PFSK-1 (cell line): Measurements from ENCODE around the gene RPL32.

Experiments used
- REST ChIP-seq, 2 experiments: IDR thresholded peaks; 2 replicates each; pipeline versions ENCODE4 v1.6.1 to v1.8.0; 2011 to 2012; ENCODE audit warnings: low read depth in 2 of 2, low read length in 2 of 2, control low read depth in 1 of 2, inconsistent platforms in 1 of 2, mild to moderate bottlenecking in 1 of 2, moderate library complexity in 1 of 2; ENCODE audit not compliant: insufficient read depth in 1 of 2
- SIN3A ChIP-seq: IDR thresholded peaks from 2 replicates; pipeline ENCODE4 v1.6.1; 2012; ENCODE audit warnings: mild to moderate bottlenecking, low read length, moderate library complexity, borderline replicate concordance; ENCODE audit not compliant: insufficient read depth

- TF ChIP-seq REST (IDR thresholded peaks at IDR 0.05; ENCODE audit: insufficient read depth in 1 of 2, low read depth in 2 of 2, low read length in 2 of 2) (no peak), SIN3A (no peak)
These were observed 24.0 kb downstream of the RPL32 start for GRCh38 chr3:12817343-12817710.
